GM18520 (cell line): Measurements from ENCODE around the gene CFAP46.

ENCODE experiments used
- ATAC-seq: cut with Tn5 transposase; IDR thresholded peaks from one replicate; pipeline ENCODE4 v1.9.1; 2021; ENCODE audit not compliant: unreplicated experiment

Gene CFAP46

GRCh38 chr10:132942101-132943057 lies at the start of gene CFAP46:
CFAP46 (minus strand) TSS chr10:132942570; CDS start chr10:132942484, 86 bp downstream.
- ATAC-seq, result no peak

DNA sequence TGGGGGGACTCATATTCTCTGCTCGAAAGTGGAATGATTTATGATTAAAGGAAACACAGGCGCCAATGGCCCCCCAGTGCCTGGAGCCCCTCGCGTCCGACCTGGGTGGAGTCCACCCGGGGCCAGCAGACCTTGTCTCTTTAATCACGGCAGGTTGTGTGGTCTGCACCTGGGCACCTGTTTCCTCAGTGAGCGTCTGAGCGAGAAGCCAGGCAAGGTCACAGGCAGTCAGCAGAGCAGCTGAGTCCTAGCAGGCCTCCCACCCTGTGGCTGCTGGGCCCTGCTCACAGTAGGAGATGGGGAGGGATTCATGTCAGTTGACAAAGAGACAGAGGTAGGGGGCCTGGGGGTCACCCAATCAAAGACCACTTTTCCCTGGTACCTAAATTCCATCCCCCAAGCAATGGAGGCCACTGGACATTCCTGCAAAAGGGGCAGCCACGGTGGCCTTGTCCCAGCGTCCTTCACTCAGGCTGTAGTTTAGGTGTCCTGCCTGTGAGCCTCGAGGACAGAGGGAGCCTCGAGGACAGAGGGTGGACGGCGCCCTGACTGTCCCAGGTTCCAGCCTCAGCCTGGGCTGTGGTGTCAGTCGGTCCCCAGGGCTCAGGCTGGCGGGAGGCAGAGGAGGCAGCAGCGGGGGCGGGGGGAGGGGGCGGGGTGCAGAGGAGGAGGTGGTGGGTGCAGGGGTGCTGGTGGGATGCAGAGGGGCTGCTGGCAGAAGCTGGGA lies 49.5 kb upstream of the CFAP46 start:
- no peak for ATAC-seq

GRCh38 chr10:132990684-132991545 lies 48.5 kb upstream of the CFAP46 start:
- no peak for ATAC-seq

- ATAC-seq, result no peak
Measured at GRCh38 chr10:132989476-132990415, 47.4 kb upstream of the CFAP46 start.

GRCh38 chr10:132988988-132989387 lies 46.6 kb upstream of the CFAP46 start:
- no peak for ATAC-seq

DNA sequence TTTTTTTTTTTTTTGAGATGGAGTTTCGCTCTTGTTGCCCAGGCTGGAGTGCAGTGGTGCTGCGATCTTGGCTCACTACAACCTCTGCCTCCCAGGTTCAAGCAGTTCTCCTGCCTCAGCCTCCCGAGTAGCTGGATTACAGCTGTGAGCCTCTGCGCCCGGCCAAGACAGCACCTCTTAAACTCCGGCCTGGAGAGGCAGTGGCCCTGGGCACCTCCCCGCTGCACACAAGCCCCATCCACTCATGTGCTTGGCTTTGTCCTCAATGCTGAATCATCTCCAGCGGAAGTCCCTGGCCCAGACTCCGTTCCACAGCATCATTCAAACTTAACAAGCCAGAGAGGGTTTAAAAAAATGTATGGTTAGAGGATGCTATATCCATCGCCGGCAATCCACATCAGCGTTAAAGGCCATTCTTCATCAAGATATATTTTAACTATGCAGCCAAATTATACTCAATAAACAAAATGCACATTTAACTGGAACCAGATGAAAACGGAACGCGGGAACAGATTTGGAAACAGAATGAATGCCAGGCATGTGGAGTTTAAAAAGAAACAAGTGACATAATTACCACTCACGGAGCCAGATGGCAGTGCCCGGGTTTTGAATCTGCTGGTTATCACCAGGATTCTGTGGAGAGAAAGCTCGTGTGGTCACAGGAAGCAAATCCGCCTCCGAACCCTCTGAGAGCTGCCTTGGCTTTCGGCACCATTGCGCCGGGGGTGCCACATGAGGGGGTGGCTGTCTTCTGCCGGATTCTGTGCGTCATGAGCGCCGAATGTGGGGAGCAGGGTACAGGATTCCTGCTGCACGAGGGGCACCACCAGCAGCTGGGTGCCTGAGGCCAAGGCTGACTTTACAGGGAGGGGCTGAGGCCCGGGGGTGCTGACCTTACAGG lies 45.6 kb upstream of the CFAP46 start:
- ATAC-seq, result no peak

- ATAC-seq, result no peak
Measured at GRCh38 chr10:132986978-132987377, 44.6 kb upstream of the CFAP46 start.

DNA sequence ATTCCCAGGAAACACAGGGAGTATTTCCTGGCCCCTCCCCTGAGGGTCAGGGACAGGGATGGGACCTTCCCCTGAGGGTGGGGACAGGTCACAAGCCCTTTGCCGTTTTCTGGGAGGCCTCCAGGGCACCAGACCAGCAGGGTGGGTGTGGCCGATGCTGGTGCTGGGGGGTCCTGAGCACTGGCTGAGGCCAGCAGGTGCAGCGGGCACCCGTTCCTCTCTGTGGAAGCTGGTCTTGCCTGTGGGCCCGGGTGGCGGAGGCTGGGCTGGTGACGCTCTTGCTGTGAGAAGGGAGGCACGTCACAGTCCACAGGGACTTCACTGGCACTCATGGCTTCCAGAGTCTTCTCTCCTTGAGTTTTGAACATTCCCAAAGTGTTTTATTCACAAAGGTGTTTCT lies 44.2 kb upstream of the CFAP46 start:
- ATAC-seq, result no peak

DNA sequence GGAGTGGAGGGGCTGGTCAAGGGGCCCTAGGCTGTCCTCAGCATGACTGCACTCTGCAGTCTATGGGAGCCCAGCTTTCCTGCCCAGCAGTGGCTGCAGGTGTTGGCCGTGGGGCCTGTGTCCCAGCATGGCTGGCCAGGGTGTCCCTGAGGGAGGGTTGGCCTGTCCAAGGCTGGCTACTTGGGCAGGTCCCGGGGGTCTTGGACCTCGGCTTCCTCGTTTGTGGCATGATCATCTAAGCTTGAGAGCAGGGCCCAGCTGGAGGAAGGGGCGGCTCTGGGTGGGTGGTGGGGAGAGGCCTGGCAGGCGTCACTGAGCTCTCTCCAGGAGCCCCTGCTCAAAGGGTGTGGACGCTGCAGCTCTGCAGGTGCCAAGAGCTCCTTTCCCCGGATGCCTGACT lies 43.7 kb upstream of the CFAP46 start:
- no peak for ATAC-seq

DNA sequence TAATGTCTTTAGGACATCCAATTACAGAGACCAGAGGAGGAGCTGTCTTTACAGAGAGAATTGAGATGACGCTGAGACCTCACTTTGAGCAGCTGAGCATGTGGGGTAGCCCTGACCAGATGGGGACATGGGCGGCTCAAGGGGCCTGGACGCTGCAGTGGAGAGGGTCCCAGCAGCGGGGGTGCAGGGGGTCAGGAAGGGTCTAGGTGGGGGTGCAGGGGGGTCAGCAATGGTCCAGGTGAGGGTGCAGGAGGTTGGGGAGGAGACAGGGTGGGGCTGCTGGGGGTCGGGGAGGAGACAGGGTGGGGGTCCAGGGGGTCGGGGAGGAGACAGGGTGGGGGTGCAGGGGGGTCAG lies 43.2 kb upstream of the CFAP46 start:
- ATAC-seq, result no peak

- ATAC-seq, result no peak
Measured at GRCh38 chr10:132984801-132985545, 42.6 kb upstream of the CFAP46 start.

DNA sequence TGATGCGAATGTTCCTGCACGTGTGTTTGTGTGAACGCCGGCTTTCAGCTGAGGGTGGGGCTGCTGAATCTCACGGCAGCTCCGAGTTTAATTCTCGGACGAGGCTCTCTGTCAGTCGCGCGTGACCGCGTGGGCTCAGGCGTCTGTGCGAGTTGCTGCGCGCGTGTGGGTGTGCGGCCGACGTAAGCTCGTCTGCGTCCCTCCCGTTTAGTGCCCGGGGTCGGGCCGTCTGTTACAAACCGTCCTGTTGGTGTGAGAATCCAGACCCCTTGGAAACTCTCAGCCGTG lies 41.6 kb upstream of the CFAP46 start:
- no peak for ATAC-seq

DNA sequence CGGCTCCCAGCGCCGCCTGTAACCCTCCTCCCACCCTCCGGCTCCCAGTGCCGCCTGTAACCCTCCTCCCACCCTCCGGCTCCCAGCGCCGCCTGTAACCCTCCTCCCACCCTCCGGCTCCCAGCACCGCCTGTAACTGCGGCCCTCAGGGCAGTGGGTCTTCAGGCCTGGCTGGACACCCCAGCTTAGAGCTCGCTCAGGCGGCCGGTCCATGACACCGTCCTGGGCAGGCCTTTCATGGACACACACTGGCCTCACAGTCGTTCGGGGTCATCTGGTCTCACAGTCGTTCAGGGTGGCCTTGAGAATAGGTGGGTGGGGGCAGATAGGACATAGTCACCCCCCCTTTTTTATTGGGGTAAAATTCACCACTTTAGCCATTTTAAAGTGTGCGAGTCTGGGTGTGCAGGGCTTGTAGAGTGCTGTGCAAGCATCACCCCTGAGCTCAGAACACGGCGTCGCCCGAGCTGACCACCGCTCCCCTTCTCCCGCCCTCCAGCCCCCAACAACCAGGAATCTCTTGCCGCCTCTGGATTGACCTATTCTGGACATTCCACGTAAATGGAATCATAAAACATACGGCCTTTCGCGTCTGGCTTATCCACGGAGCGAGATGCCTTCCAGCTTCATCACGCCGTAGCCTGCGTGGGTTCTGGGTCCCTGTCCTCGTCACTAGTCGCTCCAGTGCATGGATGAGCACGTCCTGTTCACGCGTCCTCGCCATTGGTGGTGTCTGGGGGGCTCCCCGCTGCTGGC lies 41.1 kb upstream of the CFAP46 start:
- no peak for ATAC-seq

DNA sequence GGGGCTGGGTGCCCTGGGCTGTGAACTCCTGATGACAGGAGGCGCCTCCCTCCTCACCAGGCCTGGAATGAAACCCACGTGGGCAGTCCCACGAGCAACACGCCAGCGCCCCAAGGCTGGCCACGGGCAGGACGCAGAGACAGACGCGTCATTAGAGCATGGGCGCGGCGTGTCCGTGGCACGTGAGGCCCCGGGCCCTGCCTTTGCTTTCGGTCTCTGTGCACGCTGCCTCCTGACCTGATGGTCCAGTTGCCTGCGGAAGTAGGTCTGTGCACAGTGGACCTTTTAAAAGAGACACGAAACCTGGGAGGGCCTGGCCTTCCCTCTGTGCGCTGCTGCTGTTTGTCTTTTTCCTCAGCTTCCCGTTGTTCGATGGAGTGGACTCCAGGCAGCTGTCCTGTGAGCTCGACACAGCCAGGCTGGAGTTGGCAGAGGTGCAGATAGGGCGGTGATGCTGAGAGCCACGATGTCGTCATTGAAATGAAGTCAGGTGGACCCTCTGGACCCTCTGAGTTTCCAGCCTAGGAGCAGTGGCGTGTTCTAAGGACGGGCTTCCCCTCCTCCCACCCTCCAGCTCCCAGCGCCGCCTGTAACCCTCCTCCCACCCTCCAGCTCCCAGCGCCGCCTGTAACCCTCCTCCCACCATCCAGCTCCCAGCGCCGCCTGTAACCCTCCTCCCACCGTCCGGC lies 40.1 kb upstream of the CFAP46 start:
- no peak for ATAC-seq

DNA sequence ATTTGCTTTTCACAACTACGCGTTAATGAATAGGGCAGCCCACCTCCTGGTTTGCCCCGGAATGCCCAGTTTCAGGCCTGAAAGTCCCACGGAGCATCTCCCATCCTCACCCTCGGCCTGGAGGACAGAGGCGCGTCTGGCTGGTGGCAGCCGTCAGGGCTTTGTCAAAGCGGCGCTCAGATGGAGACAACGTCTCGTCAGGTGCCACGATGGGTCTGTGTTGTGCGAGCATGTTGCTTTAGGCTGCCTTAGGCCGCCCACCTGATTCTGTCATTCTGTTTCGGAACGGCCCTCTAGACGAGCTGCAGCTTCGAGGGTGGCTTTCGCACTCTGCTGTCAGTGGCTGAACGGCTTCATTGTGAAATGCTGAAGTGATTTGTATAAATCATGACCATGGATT lies 39.4 kb upstream of the CFAP46 start:
- ATAC-seq, result no peak

- no peak for ATAC-seq
Measured at GRCh38 chr10:132981173-132981555, 38.8 kb upstream of the CFAP46 start.

GRCh38 chr10:132980426-132981172 lies 38.2 kb upstream of the CFAP46 start:
- no peak for ATAC-seq
